HG02588 (cell line): ENCODE results near the gene PDGFRA.
A peak's percentile ranks its signal among the peaks of the same experiment; 100 is the strongest.
"Not testable (repeated sequence)": the region's sequence is repeated elsewhere in the genome, so short reads cannot be mapped to it uniquely, and the experiment has no call there.

ENCODE experiments used
- ATAC-seq: cut with Tn5 transposase; IDR thresholded peaks from one replicate; pipeline ENCODE4 v1.9.1; 2021; ENCODE audit warnings: mild to moderate bottlenecking, moderate library complexity; ENCODE audit not compliant: unreplicated experiment

Gene PDGFRA

DNA sequence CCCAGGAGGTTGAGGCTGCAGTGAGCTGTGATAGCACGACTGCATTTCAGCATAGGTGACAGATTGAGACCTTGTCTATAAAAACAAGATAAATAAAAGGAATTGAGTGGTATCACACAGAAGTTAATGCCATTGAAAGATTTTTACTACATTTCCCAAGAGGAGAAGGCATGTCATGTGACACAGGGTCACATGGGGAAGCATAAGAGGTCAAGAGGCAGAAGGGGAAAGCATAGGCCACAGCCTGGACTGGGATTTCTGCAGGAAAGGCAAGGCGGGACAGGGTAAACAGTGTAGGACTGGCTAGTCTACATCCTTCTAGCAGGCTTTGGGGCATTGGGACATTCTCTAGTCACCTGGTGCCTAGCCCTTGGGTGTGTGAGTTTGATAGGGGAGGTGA lies 88.6 kb downstream of the PDGFRA start:
- ATAC-seq = no peak

DNA sequence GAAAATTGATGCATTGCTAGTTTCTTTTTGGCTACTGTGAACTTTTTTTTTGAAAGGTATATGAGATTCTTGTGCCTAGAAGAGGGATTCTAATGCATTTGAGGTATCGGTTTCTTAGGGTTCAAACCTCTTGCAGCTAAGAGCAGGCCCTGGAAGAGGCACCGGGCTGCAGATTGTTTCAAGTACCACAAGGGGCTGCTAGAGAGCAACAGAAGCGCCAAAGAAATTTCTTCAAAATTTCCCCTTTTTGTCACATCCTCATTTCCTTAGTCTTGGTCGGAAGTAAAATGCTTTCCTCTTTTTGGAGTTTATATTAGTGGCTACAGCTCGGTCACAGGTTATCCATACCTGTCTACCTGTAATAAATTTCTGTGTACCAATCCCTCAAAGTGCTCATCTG lies 89.8 kb downstream of the PDGFRA start:
- no peak for ATAC-seq

DNA sequence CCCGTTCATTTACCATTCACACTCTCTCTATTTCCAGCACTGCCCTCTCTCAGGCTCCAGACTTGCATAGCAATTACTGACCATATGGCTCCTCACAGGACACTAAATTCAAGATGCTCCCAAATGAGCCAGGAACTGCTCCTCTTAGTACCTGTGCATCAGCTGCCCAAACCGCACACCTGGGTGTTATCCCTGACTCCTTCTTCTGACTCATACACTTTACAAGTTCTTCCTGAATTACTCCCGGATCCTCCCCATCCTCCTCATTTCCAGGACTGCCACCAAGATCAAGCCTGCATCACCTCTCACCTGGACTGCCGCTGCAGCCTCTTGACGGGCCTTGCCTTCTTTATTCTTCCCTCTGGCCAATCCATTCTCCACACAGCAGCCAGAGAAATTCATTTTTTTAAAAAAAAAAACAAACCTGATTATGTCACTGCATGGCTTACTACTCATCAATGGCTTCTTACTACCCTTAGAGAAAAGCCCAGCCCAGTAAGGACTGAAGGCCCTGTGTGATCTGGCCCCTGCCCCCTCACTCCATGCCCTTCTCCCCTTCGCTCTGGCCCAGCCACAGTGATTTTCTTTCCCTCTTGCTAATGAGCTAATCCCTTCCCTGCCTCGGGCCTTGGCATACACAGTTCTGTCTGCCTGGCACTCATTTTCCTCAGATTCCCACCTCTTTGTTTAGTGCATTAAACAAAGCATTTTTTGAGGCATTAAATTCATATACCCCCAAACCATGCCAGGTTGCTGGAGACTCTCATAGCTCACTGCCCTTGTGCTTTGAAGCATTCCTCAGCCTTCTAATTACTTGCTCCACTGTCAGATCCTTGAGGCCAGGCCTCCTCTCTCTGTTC lies 92.0 kb downstream of the PDGFRA start:
- no peak for ATAC-seq

DNA sequence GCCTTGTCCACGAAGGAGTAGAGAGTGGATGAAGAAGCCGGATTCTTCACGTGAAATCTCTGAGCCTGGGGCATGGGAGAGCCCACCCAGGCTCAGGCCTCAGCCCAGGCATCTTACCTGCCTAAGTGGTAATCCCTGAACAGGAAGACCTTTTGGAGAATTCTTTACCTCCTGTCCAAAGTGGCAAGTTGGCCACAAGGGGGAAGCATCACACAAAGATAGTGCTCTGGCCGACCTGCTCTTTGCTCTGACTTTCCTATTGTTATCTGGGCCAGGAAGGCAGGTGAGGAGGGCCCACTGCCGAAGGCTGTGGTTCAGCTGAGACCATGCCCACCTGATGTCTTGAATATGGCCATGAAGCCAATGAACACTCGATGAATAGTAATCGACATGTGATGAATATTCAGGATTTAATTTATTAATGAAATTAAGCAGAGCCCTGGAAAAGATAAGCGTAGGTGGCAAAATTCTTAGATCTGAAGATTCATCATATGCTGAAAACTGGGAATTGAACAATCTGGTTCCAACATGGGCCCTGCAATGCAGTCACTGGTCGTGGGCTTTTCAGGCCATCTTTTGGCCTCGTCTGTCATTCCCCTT lies 93.8 kb downstream of the PDGFRA start:
- ATAC-seq = peak; percentile 77

DNA sequence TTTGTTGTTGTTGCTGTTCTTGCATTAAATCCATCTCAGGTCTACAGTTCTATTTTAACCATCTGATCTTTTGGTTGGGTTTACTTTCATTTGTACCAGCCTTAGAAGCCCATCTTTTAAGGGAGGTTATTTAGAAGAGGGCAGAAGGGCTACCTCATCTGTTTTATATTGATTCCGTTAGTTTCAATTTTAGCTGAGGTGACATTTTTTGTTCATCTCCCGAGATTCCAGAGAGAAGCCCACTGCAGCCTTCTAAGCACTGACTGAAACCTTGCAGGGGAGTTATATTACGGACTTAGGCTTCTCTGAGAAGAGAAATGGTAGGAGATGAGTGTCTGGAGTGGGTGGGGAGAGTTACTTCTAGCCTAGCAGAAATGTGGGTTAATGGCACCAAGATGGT lies 101.8 kb downstream of the PDGFRA start:
- ATAC-seq = no peak

DNA sequence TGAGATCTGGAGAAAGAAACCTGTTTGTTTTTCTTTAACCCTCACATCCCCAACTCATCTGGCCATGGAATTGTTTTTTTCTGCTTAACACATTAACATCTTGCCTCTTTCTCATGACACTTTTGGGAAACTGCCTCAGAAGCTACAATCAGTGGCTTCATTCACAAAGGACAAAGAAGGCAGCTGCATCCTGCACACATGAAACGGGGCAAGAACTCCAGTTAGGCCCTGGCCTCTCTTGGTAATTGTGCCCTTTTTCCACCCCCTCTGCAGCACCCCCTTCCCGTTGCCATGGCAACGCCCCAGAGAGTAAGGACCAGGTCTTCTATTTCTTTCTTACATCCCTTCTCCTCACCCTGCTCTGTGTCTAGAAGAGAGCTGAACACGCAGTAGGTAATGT lies 103.4 kb downstream of the PDGFRA start:
- no peak for ATAC-seq

DNA sequence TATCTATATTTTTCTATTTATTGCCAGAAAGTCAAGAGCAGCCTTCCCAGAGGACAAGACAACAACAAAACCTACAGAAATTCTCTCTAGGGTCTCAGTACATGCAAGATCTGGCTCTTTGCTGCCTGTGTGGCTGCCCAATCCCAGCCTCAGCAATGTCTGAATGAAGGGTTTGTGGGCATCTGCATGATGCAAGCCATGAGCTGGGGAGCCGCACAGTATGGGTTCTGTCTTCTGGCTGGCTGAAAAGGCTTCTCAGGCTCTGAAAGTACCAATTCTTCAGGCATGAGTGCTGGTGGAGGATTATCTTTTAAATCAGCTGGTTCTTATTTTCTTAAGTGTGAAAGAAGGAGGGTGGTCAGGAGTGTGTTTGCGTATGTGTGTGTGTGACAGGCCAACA lies 104.6 kb downstream of the PDGFRA start:
- ATAC-seq = no peak

DNA sequence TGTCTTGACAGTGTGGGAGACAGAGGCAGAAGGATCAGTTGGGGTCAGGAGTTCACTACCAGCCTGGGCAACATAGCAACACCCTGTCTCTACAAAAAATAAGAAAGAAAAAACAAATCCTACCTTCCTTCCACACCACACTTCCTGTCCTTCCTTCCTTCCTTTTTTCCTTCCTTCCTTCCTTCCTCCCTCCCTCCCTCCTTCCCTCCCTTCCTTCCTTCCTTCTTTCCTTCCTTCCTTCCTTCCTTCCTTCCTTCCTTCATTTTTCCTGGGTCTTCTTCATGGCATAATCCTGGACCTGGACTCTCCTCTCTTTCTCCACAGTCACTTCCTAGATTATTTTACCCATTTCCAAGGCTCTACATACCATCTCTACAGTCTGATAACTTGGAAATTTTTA lies 105.7 kb downstream of the PDGFRA start:
- ATAC-seq = not testable (repeated sequence)

DNA sequence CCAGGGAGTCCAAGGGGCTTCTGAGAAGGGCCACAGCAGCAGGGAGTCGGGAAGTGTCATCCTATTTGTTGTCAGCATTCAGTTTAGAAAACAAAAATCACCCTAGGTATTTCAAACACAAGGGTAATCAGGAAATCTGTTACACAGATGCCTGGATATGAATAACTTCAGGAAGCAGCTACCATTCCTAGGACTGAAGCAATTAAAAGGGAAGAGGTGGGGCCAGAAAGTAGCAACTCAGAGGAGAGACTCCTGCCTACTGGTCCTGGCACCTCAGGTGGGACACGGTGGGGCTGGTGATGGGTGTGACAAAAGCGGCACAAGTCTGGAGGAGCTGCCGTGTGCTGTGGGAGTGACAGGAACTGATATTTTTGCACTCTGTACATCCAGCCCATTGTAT lies 107.9 kb downstream of the PDGFRA start:
- ATAC-seq = no peak

DNA sequence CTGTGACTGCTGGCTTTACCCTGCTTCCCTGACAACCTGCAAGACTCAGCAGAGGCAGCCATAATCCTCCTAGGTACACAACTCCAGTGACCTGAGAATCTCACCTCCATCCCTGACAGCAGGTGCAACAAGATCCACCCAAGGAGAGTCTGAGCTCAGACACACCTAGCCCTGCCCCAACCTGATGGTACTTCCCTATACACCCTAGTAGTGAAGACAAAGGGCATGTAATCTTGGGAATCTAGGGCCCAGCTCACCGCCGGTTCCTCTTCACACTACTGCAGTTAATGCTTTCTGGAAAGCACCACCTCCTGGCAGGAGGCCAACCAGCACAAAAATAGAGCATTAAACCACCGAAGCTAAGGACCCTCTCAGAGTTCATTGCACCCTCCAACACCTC lies 113.0 kb downstream of the PDGFRA start:
- ATAC-seq = not testable (repeated sequence)
